CMK (cell line): ENCODE results near the gene ARHGAP15.

Experiments used
- DNase-seq: peaks from one replicate; pipeline ENCODE4 v3.0.0-alpha.2; 2010; ENCODE audit warnings: low read depth

ARHGAP15 gene

DNA sequence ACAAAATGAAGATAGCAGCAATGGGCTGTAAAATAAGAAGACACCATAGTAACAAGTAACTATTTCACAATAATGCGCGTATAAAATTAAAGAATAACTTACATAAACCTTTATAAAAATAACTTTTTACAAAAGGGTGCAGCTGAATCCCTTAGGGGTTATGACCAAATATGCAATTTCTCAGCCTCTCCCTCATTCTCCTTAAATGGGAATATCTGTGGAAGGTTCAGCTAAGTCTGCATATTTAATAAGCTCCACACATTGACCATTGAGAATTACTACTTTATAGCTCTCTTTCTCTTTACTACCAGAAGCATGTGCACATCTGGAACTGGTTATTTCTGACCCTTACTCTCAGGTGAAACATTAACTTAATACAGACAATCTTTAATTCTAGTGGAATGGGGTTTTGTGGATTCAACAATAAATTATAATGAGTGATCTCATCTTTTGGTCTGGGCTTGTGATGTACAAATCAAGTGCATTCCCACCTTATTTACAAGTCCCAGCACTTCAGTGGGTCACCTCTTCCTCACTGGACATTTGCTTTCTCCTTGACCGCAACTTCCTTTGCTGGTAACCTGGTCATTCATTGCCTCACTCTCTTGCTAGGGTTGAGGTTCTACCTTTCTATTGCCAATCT is 15.7 kb downstream of the ARHGAP15 start:
- no peak for DNase-seq

- DNase-seq: no peak
These were observed 17.1 kb downstream of the ARHGAP15 start for GRCh38 chr2:143146366-143146765.

DNA sequence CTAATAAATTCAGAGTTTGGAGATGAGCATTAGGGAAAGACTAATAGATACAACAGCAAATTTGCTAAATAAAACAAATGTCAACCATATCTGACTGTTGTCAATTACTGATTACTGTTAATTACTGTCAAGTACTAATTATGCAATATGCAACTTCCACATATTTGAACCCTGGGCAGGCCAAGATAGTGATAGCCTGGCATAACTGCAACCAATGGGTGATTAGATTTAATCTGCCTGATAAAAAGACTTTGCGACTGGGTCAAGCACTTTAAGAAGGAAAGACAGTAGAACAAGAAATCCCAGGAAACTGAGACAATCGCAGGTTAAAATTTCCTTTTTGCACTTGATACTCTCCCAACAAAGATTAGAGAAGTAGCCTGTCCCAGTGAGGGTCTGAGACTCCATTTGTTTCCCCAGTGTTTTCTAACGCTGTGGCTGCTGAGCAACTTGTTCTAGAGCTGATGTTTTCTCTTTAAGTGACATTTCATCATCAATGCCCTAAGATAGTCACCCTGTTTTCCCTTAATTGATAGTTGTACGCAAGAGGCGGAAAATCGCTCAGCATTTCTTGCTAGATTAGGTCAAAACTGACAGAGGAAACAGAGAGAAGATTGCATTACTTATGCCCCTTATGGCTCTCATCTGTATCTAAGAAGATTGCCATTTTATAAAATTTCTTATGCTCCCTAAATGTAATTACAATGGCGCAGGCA is 17.8 kb downstream of the ARHGAP15 start:
- no peak for DNase-seq

- DNase-seq: no peak
These were observed 18.8 kb downstream of the ARHGAP15 start for GRCh38 chr2:143148011-143148410.

DNA sequence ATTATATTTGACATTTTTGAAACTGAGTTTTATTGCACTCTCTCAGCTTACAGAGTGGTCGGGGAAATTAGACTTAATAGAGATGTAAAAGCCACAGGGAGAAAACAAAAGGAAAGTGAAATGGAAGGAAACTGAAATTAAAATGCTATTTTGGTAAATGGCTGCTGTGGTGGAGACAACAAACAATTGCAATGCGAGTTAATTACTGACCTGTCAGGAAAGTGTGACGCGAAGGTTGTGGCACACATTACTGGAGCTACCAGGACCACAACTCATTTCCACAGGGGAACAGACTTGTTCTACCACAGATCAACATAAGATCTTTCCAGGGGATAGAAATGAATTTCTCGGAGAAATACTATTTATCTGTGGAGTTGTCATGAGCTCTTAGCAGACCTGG is 19.5 kb downstream of the ARHGAP15 start:
- no peak for DNase-seq

- no peak for DNase-seq
These were observed 21.1 kb downstream of the ARHGAP15 start for GRCh38 chr2:143150287-143150686.

DNA sequence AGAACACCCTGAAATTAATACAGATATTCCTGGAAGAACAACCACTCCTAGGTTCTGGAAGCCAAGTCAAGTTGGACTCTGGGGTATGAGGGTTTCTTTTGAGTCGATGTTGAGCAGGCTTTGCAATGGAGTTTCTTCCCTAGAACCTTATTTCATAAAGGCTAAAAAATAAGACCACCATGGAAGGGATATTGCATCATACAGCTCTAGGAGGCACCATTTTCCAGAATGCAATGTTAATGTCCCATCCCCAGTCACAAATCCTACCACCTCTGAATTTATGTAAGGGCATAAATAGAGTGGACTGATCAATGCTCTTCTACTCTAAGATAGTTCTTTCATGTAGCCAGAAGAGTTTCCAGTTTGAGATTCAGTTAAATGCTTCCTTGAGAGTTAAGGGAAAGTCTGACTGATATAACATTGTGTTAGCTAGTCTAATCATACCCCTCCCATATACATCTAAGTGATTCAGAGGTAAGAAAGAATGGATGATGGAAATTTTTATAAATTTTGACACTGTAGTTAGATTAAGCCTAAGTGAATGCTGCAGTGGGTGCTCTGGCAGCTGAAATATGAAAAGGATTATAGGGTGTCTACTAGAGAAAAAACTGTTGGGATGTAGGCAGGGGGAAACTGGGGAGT is 22.0 kb downstream of the ARHGAP15 start:
- no peak for DNase-seq

GRCh38 chr2:143152219-143152618 is 23.0 kb downstream of the ARHGAP15 start:
- no peak for DNase-seq

GRCh38 chr2:143152637-143153036 is 23.4 kb downstream of the ARHGAP15 start:
- DNase-seq: no peak

DNA sequence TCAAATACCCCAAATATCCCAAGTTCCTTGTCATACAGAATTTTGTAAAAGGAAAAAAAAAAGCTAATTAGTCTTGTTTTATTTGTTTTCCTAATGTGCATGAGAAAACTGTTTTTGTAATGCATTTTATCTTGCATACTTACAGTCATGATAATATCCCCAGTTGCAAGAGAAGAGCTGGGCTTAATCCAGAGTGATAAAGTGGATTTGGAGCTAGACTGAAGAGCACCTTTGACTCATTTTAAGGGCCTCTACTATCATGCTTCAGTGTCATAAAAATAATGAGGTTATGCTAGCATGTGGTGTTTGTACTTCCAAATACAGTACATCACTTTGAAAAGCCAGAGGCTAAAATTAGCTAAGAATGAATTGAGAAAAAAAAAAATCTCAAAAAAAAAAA is 26.4 kb downstream of the ARHGAP15 start:
- DNase-seq: no peak

DNA sequence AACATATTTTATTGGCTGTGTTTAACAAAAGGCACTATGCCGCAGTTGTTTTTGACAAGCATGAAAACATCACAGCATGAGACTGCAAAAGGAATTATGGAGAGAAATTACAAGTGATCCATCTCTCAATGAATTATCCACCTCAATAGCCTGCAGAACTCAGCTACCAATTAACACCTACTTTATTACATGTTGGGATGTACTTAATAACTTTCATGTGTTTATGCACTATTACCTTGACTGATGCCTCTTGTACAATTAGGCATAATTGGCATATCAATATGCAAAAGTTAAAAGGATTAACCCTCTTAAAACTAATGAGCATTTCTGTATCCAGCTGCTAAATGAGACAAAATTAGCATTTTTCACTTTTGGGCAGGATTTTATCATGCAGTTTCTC is 27.8 kb downstream of the ARHGAP15 start:
- DNase-seq: no peak

DNA sequence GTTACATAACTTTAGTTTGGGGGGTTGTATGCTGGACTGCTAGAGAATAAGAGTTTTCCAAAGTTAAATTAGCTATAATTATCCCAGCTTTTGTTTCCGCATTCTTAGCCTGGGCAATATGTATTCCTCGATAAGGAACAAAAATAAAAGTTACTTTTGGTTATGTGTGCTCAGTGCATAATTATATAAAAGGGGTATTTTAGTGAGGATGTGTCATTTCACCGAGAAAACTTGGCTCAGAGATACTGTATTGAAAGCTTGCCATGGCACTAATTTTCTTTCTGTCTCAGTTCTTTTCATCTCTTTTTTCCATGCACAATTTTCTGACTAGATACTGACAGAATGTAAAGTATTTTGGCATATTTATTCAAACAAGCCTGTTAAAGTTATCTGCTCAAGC is 28.2 kb downstream of the ARHGAP15 start:
- no peak for DNase-seq

DNA sequence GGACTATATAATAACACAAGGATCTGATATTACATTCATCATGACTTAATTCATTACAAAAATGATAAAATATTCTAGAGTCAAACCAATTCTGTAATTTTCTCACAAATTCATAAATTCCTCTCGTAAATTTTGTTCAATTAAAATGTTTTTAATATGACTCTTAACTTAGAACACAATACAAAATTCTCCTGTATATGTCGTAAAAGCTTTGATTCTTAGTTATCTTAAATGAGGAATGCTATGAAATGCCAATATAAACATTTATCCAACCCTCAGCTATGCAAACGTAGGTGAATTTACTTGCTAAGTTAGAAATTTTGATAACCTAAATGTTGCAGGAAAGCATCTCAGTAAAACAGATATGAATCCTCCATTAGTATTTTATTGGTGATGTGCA is 28.9 kb downstream of the ARHGAP15 start:
- no peak for DNase-seq

GRCh38 chr2:143158551-143159485 is 29.6 kb downstream of the ARHGAP15 start:
- DNase-seq: no peak

GRCh38 chr2:143159486-143159840 is 30.2 kb downstream of the ARHGAP15 start:
- no peak for DNase-seq

DNA sequence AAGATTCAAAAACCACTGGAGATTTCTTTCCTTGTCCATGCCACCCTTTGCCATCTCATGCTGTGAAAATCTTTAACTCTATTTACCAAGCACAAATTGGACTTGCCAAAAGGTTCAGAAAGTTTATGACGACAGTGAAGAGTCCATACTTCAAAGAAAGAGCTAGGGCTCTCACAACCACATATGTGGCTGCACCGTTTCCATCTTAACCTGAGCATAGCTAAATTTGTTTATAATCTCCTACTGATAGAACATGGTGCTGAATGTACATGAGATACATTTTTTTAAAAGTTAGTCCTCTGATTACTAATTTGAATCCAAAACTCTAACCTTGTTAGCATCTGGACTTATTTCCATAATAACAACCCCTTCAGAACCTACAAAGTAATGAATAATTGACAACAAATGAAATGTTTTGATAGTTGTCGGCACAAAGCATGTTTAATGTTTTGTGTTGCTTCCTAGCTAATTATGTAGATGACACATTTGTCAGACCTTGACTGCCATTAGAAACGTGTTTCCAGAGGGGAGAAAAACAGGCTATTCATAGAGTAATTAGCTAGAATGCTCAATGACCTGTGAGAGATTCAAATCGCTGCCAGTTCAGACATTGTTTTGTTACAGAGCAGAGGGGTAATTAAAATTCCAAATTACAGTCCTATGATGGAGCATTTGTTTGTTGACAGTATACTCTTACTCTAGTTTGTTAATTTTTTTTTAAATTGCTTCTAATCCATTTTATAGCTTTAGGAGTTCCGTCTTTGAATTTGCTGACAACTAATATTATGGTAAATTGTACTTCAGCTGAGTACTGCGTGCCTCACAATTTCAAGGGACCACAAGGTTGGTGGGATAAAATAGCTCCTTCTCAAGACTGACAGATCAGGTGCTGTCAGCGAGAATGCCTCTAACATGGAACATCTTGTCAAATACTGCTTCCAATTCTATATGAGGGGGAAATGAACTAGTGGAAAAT is 31.8 kb downstream of the ARHGAP15 start:
- DNase-seq: no peak

DNA sequence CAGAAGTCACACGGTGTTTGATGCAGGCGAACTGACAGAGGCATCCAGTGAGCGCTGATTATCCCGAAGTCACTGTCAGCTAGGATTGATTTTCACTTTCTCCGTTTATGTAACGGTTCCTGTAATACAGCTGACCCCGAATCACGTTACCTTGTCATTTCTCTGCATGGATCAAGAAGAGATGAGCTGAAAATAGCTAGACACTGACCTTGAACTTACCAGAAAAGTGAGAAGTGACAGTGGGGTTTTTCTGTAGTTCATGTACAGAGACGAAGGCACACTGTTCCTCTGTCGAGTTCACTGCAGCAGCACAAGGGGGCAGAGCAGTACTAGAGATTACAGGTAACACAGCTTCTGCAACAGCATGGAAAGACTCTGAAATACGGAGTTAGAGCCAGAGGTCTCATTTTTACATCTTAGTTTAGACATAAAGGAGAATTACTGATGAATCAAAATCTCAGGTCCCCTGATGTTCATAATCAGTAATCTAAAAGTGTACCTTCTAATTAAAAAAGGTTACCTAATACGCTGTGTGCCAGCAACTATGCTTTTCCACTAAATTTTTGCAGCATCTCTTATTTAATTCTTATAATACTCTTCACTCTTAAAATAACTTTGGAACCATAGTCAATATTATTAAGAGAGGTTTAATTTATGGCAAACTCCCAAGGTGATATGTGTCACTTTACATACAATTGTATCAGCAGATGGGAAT is 33.1 kb downstream of the ARHGAP15 start:
- no peak for DNase-seq

- no peak for DNase-seq
These were observed 33.8 kb downstream of the ARHGAP15 start for GRCh38 chr2:143162997-143163396.

GRCh38 chr2:143163499-143163898 is 34.3 kb downstream of the ARHGAP15 start:
- DNase-seq: no peak

DNA sequence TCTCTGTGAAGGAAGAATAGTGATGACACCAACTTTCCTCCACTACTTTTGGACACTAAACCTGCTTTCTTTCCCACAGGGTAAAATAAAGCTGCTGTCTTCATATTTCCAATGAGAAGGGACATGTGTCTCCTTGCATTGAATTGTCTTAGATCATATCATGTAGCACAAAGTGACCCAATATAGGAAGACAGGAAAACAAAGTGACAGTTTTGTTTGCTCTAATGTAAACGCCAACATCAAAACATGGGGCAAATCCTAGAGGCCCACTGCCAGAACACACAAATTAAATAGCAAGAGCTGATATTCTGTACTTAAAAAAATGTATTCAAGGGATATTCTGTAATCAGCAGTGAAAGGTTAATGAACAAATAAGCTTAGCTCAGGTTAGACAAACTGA is 36.1 kb downstream of the ARHGAP15 start:
- no peak for DNase-seq

GRCh38 chr2:143169105-143169504 is 39.9 kb downstream of the ARHGAP15 start:
- DNase-seq: no peak
